Motor neuron (in vitro differentiated cells): ENCODE measurements around the gene OR52E2. TPM values are rescaled to one million over a fixed set of nuclear protein-coding genes. Genes with fewer than 3 reads are reported as not detected.

Source experiments
- total RNA-seq, 8 experiments: library from RNA; unstranded; fragments of 300-600 nt; gene quantifications; 2 replicates each; pipeline versions ENCODE4 v1.2.3 to v1.2.4, GENCODE V29; 2022

OR52E2 gene
- total RNA-seq, 8 experiments from 2014 or later = 0.43 to 2.3 (median 0.45) TPM; not detected in 5

Other genes starting within 250 kb of the OR52E2 start
- 1 to 10 TPM in 3 of 8 experiments, under 1 TPM in 2, not detected in 3; 0.21 to 2.2 (median 1.2) TPM for gene OR51F2, start 238.3 kb downstream of the OR52E2 start, total RNA-seq
- under 1 TPM in 5 of 8 experiments, not detected in 3; 0.17 to 0.99 (median 0.31) TPM for gene OR51S1, start 210.4 kb downstream of the OR52E2 start, total RNA-seq
- 1 to 10 TPM in 2 of 8 experiments, under 1 TPM in 1, not detected in 5; 0.31 to 1.3 (median 1.0) TPM for gene OR51T1, start 177.7 kb downstream of the OR52E2 start, total RNA-seq
- under 1 TPM in 4 of 8 experiments, not detected in 4; 0.25 to 0.67 (median 0.55) TPM for gene OR51A7, start 155.8 kb downstream of the OR52E2 start, total RNA-seq
- 1 to 10 TPM in 1 of 8 experiments, under 1 TPM in 4, not detected in 3; 0.29 to 1.9 (median 0.51) TPM for gene OR51G2, start 140.3 kb downstream of the OR52E2 start, total RNA-seq
- 1 to 10 TPM in 2 of 8 experiments, under 1 TPM in 2, not detected in 4; 0.21 to 1.9 (median 0.89) TPM for gene OR51G1, start 135.3 kb downstream of the OR52E2 start, total RNA-seq
- gene OR51A4, start 112.0 kb downstream of the OR52E2 start, total RNA-seq = 1 to 10 TPM in 1 of 8 experiments, under 1 TPM in 3, not detected in 4; 0.28 to 1.5 (median 0.72) TPM
- under 1 TPM in 3 of 8 experiments, not detected in 5; 0.33 to 0.37 (median 0.36) TPM for gene OR51A2, start 103.9 kb downstream of the OR52E2 start, total RNA-seq
- 1 to 10 TPM in 1 of 8 experiments, under 1 TPM in 5, not detected in 2; 0.08 to 1.2 (median 0.22) TPM for gene OR51L1, start 64.8 kb downstream of the OR52E2 start, total RNA-seq
- 1 to 10 TPM in 1 of 8 experiments, not detected in 7; 3.1 TPM for gene OR52J3, start 13.1 kb downstream of the OR52E2 start, total RNA-seq
- gene OR52E1, start 9.9 kb upstream of the OR52E2 start, total RNA-seq = 1 to 10 TPM in 1 of 8 experiments, under 1 TPM in 1, not detected in 6; 0.52 to 2.6 TPM
- 1 to 10 TPM in 1 of 8 experiments, under 1 TPM in 5, not detected in 2; 0.04 to 1.6 (median 0.18) TPM for gene OR52A5, start 78.7 kb upstream of the OR52E2 start, total RNA-seq
- gene OR52A1, start 95.1 kb upstream of the OR52E2 start, total RNA-seq = under 1 TPM in 7 of 8 experiments, not detected in 1; under 0.01 to 0.56 (median 0.05) TPM
- under 1 TPM in 3 of 8 experiments, not detected in 5; 0.37 to 0.85 (median 0.46) TPM for gene OR51V1, start 141.1 kb upstream of the OR52E2 start, total RNA-seq
- gene HBB, start 167.4 kb upstream of the OR52E2 start, total RNA-seq = under 1 TPM in 1 of 8 experiments, not detected in 7; 0.71 TPM
- under 1 TPM in 1 of 8 experiments, not detected in 7; 0.46 TPM for gene HBD, start 174.9 kb upstream of the OR52E2 start, total RNA-seq
- under 1 TPM in 1 of 8 experiments, not detected in 7; 0.25 TPM for gene HBG1, start 190.2 kb upstream of the OR52E2 start, total RNA-seq
- not detected for gene HBG2, start 195.2 kb upstream of the OR52E2 start, total RNA-seq
- under 1 TPM in 1 of 8 experiments, not detected in 7; 0.50 TPM for gene HBE1, start 210.3 kb upstream of the OR52E2 start, total RNA-seq
- under 1 TPM in 3 of 8 experiments, not detected in 5; 0.52 to 0.90 (median 0.61) TPM for gene OR51B4, start 242.3 kb upstream of the OR52E2 start, total RNA-seq